Posterior vena cava (tissue), 2 donors: ENCODE data around the gene ANO8. TPM values are rescaled to one million over a fixed set of nuclear protein-coding genes. Genes with fewer than 3 reads are reported as not detected.
"Not testable (repeated sequence)": the region's sequence is repeated elsewhere in the genome, so short reads cannot be mapped to it uniquely, and the experiment has no call there.

Experiments
- DNase-seq: peaks from one replicate; pipeline ENCODE4 v3.0.0-alpha.2; 2020; ENCODE audit warnings: low spot score
- intact Hi-C, 2 donors: fragments of 100-400 bp; cut with DNase I; formaldehyde crosslinking; loops; one replicate each; pipeline versions ENCODE4 v1.14.1 to v1.14.2; 2022 to 2023
- total RNA-seq, 2 donors: library from RNA; stranded (reverse); fragmentation: NEBNext Ultra II Directional; extraction: Animal tissue kit (Norgen Biotek cat#: 25700); gene quantifications; one replicate each; pipeline ENCODE4 v1.2.1, GENCODE V29; 2021
- donor health status: DM: yes; HTN: yes; CAD: no.
- donor health status: DM: yes; HTN: yes; CAD: no.

ANO8 gene
- total RNA-seq, 2 donors from 2014 or later, result 9.8 to 10.0 TPM

GRCh38 chr19:17274892-17275291, 59.8 kb downstream of the ANO8 start:
- DNase-seq, intact Hi-C loops: not testable (repeated sequence)

Other genes starting within 250 kb of the ANO8 start
- 10 to 100 TPM; 16.4 to 17.6 TPM for gene USE1, start 119.5 kb downstream of the ANO8 start, total RNA-seq
- 10 to 100 TPM; 14.8 to 18.0 TPM for gene OCEL1, start 108.6 kb downstream of the ANO8 start, total RNA-seq
- gene NR2F6, start 88.9 kb downstream of the ANO8 start, total RNA-seq, result 10 to 100 TPM; 21.2 to 22.8 TPM
- gene USHBP1, start 70.1 kb downstream of the ANO8 start, total RNA-seq, result 1 to 10 TPM; 4.8 to 5.7 TPM
- 10 to 100 TPM; 62.9 to 64.6 TPM for gene BABAM1, start 67.4 kb downstream of the ANO8 start, total RNA-seq
- gene ANKLE1, start 53.0 kb downstream of the ANO8 start, total RNA-seq, result under 1 TPM; 0.14 to 0.19 TPM
- 1 to 10 TPM; 7.4 to 7.8 TPM for gene ABHD8, start 31.4 kb downstream of the ANO8 start, total RNA-seq
- 10 to 100 TPM; 52.2 to 54.6 TPM for gene MRPL34, start 29.0 kb downstream of the ANO8 start, total RNA-seq
- gene DDA1, start 25.3 kb downstream of the ANO8 start, total RNA-seq, result 10 to 100 TPM; 30.7 to 33.9 TPM
- gene GTPBP3, start 2.7 kb upstream of the ANO8 start, total RNA-seq, result 10 to 100 TPM; 12.7 to 15.8 TPM
- gene PLVAP, start 42.5 kb upstream of the ANO8 start, total RNA-seq, result 100 to 1,000 TPM; 151 to 181 TPM
- gene CCDC194, start 59.3 kb upstream of the ANO8 start, total RNA-seq, result under 1 TPM in 1 of 2 donors, not detected in 1; 0.52 TPM
- 10 to 100 TPM; 37.8 to 82.9 TPM for gene BST2, start 70.8 kb upstream of the ANO8 start, total RNA-seq
- 10 to 100 TPM; 24.4 to 30.3 TPM for gene MVB12A, start 85.2 kb upstream of the ANO8 start, total RNA-seq
- gene TMEM221, start 113.8 kb upstream of the ANO8 start, total RNA-seq, result under 1 TPM; 0.14 to 0.46 TPM
- not detected for gene NXNL1, start 126.1 kb upstream of the ANO8 start, total RNA-seq
- gene SLC27A1, start 135.7 kb upstream of the ANO8 start, total RNA-seq, result 10 to 100 TPM; 11.1 to 14.4 TPM
- 10 to 100 TPM; 39.8 to 48.7 TPM for gene PGLS, start 176.8 kb upstream of the ANO8 start, total RNA-seq
- gene COLGALT1, start 220.8 kb upstream of the ANO8 start, total RNA-seq, result 10 to 100 TPM; 69.1 to 86.7 TPM